ENCODE measurements around the gene CX3CR1.

Gene CX3CR1

DNA sequence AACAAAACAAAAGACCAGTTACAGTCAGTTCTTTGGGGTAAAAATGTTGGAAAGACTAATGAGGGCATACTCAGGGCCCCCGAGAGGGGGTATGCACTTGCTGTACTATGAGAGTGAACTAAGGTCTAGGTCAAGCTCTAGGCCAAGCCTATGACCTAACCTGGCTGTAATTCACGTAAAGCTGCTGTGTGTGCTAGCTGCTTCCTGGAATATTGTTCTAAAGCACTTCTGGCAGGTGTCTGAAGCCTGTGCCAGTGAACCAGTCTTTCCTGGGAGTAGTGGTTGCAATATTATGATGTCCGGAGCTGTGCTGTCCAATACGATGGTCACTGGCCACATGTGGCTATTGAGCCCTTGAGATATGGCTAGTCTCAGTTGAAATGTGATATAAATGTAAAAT is 13.1 kb upstream of the CX3CR1 start:
- no peak for DNase-seq (ENCODE audit: low read depth in 3 of 3, low spot score in 1 of 3)

DNA sequence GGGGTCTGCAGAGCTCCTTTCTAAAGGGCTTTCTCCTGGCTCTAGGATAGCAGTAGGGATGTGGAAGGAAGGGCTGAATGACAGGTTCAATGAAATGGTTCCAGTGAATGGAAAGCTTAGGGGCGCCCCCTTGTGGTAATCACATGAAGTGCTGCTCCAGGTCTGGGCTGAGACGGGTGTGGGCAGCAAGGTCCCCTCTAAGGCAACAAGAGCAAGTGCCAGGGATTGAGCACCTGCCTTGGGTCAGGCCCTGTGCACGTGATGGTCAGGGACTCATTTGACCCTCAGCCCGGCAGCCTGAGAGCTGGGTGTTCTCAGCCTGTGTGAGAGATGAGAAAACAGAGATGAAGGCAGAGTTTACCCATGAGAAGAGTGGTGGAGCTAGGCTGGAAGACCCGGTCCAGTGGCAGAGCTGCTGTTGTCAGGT is 12.1 kb upstream of the CX3CR1 start:
- DNase-seq (ENCODE audit: low read depth in 3 of 3, low spot score in 1 of 3) = peak; percentile 36 to 67 (median 50)

DNA sequence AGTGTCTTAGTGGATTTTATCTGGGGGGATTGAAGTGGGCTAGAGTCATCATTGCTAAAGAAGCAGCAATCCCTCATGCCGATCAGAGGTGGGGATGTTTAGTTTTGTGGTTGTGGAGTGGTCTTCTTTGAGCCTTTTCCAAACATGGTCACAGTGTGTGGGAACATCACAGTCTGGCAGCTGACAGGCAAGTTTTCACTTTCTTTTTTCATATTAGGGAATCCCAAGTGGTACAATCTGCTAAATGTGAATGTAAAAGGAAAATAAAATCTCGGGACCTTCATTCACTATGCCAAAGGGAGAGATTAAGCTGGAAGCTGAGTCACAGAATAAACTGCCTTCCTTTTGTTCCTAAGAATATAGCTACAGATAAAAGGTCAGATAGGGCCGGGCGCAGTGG is 10.4 kb upstream of the CX3CR1 start:
- no peak for DNase-seq (ENCODE audit: low read depth in 3 of 3, low spot score in 1 of 3)

DNA sequence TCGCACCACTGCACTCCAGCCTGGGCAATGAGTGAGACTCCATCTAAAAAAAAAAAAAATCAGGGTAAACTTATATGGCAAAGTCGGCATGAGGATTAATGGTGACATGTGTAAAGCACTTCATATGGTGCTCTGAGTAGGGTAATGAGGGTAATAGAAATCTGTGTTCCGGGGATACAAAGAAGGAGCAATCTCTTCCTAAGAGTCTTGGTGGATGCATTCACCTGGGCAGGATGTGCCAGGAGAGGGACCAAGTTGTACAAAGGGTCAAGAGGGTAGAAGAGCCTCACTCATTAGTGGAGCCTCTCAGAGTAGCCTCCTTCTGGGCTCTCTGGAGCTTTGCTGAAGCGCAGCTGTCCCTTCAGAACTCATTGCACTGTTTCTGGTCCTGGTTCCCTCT is 9.3 kb upstream of the CX3CR1 start:
- DNase-seq (ENCODE audit: low read depth in 3 of 3, low spot score in 1 of 3) = no peak

DNA sequence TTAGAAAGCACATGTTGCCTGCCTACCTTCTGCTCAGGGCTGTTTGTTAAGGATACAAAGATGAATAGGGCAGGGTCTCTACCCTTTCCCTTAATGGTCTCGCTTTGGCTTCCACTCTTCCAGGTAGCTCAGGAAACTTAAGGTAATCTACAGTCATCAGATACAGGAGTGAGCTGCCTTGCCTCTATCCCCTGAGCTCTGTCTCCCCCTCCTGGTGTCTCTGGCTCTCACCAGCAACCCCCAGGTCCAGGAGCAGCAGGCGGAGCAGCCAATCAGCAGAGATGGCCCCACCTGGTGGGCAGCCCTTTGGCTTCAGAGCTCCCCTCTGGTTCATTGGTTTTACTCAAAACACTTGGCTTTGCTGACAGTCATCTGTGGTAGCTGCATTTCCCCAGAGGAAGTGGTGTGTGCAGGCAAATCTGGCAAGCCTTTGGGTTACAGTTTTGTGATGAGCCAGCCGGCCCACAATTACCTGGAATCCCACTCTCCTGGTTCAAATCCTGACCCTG is 8.5 kb upstream of the CX3CR1 start:
- DNase-seq (ENCODE audit: low read depth in 3 of 3, low spot score in 1 of 3) = peak; percentile 54 to 65 (median 58)

DNA sequence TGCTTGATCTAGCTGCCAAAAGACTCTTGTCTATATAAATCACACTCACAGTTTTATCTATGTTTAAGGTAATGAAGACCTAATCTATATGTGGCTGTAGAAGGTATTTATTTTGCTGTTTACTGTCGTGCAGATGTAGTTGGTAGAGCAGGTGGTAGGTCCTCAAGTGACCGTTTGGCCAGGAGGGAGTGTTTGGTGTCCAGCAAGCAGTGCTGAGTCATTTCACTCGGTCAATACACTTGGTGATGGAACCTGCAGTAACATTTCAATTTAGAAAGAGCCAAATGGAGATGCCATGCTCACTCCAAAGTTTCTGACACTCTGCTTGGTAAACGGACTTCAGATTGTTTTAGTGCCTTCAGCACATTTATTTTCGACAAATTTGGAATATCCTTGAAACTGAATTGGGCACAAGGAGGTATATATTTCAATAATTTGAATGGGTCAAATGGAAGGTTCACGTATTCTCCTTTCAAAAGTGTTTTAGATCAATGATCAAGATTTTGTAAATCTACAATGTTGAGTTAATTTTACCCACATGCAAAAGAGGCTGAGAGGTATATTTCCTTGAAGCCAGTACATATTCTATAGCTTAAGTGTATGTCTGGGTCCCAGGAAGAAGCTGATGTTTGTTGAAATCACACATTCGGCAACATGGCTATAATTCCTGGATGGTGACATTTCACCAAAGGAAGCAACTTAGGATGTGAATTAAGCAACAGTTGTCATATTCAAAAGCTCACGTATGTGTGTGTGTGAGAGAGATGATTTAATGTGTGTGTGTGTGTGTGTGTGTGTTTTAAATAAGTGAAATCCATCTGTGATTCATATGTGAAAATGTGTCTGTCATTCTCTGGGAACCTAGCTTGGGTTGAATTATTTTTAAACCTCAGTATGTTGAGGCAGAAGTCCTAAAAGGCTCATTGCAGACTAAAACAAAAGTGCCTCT is 7.7 kb upstream of the CX3CR1 start:
- no peak for DNase-seq (ENCODE audit: low read depth in 3 of 3, low spot score in 1 of 3)

DNA sequence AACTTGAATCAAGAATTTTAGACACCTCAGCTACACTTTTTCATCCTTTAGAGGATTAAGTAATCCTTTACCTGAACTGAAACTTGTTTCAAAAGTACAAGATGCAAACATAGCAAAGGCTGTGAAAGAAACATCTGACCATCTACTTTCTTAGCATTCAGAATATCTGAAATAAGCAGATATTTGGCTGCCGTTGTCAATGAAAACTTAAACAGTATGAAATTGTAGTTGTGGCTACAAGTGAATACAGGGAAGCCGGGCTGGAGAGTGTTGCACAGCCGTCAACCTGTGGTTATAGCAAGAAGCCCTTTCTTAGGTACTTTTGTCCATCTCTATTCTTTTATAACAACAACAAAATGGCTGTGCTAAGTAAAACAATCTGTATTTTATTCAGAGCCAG is 6.9 kb upstream of the CX3CR1 start:
- DNase-seq (ENCODE audit: low read depth in 3 of 3, low spot score in 1 of 3) = no peak

DNA sequence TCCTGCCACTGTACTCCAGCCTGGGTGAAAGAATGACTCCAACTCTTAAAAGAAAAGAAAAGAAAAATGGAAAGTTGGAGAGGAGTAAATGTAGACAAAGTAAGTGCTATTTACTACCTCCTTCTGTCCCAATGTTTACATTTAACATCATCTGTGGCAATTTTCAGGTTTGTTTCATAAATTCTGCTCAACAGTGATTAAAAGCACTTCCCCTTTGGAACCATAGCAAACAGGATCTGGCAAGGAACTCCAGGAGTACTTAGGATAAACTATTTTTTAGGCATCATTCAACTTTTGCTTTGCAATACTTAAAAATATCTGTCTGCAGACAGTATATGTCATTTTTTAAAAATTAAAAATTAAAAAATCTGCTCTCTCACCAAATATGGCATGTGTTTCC is 5.5 kb upstream of the CX3CR1 start:
- DNase-seq (ENCODE audit: low read depth in 3 of 3, low spot score in 1 of 3) = no peak

DNA sequence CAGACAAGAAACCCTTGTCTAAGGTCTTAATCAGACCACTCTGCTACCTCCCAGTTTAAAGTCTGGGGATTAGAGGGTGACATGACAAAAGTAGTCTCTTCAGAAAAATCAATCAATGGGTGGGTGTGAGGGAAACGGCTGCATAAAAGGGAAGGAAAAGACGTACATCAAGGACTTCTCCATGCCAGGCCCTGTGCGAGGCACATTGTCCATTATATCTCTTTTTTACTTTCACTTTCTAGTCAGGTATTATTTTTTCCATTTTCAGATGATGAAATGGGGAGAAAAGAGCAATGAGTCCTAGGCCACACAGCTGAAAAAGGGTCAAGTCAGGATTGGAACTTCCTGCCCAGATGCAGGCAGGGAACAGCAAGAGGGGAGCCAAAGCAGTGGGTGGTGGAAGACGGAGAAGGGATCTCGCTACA is 4.6 kb upstream of the CX3CR1 start:
- DNase-seq (ENCODE audit: low read depth in 3 of 3, low spot score in 1 of 3) = no peak

DNA sequence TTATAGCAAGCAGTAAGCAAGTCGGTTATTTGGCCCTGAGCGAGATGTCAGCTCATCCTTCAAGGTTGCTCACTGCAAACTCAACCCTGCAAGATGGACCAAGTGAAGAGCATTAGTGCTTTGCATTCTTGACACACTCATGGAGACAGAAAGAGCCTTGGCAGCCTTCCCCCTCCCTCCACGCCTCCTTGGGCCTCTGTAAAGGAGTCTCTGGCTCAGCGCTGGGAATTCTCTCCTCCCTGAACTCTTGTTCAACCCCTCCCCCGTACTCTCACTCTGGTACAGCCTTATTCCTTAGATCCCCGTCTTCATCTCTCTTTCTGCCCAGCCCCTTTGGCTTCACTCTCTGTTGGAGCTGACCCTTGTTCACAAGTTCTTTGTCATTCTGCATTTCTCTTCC is 2.2 kb upstream of the CX3CR1 start:
- DNase-seq (ENCODE audit: low read depth in 3 of 3, low spot score in 1 of 3) = no peak

DNA sequence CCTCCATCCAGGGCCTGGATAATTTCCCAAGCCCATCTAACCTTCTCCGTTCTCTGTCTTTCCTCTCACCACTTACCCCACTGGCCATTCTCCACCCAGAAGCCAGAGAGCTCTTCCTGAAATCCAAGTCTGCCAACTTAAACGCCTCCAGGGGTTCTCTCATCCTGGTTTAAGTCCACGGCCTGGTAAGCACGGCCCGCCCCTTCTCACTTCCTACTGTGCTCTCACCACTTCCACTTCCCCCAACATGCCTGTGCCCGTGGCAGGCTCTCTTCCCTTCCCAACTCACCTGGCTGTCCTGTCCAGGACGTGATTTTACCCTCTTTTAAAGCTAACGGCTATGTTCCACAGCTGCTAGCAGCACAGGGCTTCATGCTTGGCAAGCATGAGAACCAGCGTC is 1.7 kb upstream of the CX3CR1 start:
- DNase-seq (ENCODE audit: low read depth in 3 of 3, low spot score in 1 of 3) = no peak

DNA sequence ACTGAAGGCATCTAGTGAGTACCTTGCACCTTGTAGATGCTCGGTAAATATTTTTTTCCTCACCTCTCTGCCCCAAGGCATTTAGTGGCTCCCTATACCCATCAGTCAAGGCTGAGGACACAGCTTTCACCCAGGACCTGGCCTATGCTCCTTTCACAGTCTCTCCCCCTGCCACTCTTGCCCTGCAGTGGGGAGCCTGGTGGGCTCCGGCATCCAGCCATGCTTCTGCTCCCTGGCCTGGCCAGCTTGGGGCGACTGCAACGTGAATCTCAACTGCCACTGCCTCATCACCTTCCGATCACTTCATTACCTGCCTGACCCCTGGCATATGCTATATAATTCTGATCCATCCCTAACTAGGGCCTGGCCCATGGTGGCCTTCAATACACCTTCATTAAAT is 735 bp upstream of the CX3CR1 start:
- DNase-seq (ENCODE audit: low read depth in 3 of 3, low spot score in 1 of 3) = no peak

DNA sequence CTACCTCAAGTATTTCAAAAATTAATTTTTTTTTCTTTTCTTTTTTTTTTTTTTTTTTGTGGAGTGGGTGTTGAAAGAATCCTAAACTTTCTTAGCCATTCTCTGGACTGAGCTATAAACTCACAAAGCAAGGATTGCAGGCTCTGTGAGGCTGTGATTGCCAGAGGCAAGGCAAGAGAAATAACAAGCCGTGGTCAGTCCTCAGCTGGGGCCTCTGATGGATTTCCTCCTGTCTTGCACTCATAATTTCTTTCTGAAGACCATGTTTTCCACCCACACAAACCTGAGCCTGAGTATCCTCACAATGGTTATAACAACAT is 1.3 kb downstream of the CX3CR1 start:
- no peak for DNase-seq (ENCODE audit: low read depth in 3 of 3, low spot score in 1 of 3)

DNA sequence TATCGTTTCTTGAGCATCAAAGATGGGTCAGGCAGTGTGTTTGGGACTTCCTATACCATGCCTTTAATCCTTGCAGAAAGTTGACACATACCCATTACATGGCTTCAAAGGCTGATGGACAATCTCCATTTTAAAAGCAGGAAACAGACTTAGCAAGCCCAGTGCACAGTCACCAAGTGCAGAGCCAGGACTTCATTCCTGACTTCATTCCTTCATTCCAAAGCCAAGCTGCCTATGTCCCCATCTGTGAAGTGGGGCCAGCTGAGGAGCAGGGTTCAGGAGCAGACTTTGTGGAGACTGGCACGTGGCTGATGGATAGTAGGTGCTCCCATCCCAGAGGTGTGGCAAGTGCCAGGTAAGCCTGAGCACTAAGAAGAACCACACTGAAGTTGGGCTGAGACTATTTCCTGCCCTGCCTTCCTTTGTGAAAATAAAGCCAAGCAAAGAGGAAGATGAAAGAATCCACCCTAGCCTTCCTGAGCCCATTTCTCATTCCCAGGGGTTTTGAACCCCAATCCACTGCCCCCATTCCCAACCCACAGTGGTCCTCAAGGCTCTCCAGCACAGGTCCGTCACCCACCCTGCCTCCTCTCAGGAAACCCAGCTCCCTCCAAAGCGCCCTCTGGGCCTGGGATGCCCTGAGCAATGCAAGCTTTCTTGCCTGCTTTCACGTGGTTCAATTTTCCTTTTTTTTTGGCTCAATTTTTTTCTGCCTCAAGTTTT is 1.8 kb downstream of the CX3CR1 start:
- DNase-seq (ENCODE audit: low read depth in 3 of 3, low spot score in 1 of 3) = no peak

DNA sequence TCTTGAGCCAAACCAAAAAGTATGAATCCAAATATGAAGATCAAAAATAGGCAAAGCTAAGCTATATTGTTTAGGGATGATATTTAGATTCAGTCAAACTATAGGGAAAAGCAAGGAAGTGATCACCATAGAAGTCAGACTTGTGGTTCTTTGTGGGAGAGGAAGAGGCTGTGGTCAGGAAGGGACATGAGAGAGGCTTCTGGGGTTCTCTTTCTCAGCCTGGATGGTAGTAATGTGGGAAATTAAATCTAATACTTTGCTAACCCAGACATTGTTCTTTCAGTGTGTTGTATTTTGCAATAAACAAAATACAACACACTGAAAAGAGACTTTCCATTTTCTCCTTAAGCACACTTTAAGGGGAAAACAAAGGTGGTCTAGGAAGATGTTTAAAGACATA is 3.1 kb downstream of the CX3CR1 start:
- no peak for DNase-seq (ENCODE audit: low read depth in 3 of 3, low spot score in 1 of 3)

DNA sequence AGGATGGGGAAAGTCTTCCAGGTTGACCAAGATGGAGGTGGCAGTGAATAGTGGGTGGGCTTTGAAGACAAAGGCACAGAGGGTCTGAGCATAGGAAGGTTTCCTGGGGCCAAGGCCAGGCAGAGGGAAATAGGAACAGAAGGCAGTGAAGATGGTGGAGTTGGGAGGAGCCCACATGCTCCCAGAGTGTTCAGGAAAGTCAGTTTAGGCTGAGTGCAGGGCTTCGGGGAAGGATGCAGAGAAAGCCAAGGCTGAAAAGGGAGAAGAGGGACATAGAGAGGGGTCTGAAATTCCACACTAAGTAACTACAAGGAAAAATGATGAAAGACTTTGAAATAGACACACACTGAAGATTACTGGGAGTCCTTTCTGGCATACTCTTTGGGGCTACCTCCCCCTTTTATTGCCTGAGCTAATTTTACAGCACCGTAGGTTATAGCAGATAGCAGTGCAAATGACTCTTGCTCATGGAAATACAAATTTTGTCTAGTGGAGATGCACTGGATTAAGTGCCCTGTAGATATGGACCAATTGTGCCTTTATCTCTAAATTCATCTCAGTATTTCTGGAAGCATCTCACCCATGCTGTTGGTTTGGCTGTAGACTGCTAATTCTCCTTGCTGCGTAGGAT is 3.8 kb downstream of the CX3CR1 start:
- DNase-seq (ENCODE audit: low read depth in 3 of 3, low spot score in 1 of 3) = no peak

DNA sequence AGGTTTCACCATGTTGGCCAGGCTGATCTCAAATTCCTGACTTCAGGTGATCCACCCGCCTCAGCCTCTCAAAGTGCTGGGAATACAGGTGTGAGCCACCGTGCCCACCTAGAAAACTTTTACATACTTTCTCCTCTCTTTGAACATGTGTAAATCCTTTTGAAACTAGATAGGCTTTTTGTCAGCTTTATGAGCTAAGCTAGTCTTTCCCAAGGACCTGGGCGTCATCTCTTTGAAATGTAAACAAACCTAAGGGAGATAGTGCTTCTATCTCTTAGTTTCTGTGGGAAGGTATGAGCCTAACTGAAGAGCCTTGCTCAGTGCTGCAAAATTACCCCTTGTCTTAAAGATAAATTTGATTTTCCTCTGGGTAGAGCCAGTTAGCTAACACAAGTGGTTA is 4.8 kb downstream of the CX3CR1 start:
- DNase-seq (ENCODE audit: low read depth in 3 of 3, low spot score in 1 of 3) = no peak

DNA sequence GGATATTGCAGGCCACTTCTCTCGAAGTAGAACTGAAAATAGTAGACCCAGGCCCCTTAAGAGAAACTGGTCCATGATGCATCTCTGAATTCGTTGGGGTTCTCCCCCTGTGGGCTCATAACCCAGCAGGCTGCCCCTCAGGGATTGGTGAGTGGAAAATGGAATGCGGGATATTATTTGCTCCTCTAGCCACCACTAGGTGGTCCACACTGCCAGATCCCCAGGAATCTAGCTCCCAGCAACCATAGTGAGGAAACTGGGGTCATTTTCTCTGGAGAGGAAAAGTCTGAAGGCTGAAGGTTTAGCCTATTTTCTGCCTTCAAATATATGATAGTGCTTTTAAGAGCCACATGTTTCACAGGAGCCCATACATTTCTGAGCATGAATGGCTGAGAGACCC is 6.7 kb downstream of the CX3CR1 start:
- no peak for DNase-seq (ENCODE audit: low read depth in 3 of 3, low spot score in 1 of 3)

DNA sequence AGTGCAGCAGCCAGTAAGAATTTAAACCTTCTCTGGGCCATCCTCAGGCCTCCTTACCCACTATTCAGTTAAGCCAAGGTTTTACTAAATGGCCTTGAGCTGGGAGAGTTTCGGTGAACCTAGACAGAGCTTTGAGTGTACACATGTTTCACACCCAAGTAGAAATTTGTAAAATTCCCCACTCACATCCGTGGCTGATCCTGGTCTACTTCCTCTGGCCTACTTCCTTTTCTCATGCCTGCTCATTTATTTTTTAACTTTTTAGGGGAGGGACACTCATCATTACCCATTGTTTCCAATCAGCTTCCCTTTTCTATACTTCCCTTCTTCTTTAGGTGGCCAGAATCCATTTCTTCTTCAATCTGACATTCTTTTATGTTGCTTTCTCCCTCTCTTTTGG is 7.6 kb downstream of the CX3CR1 start:
- no peak for DNase-seq (ENCODE audit: low read depth in 3 of 3, low spot score in 1 of 3)

DNA sequence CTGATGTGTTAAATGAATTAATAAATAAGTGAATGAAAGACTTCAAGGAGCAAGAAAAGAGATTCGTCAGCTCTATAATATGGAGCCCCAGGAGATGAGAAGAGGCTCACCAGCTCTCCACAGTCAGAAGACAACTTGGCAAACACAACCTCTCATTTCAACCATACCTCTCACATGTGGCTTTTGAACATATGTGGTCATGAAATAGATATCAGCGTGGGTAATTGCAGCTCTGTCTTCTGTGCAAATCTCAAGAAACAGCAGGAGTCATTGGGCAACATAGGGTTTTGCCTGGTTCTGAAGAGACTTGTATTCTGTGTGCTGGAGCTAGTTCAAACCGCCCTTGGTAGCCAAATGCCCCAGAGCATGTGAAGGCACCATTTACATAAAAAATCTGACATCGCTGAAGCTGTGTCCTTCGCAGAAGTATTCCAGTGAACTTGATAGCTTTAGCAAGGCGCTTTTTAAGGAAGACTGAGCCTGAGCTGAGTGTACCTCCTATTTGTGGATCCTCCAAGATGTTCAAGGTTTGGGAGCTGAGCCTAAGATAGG is 8.4 kb downstream of the CX3CR1 start:
- DNase-seq (ENCODE audit: low read depth in 3 of 3, low spot score in 1 of 3) = no peak

DNA sequence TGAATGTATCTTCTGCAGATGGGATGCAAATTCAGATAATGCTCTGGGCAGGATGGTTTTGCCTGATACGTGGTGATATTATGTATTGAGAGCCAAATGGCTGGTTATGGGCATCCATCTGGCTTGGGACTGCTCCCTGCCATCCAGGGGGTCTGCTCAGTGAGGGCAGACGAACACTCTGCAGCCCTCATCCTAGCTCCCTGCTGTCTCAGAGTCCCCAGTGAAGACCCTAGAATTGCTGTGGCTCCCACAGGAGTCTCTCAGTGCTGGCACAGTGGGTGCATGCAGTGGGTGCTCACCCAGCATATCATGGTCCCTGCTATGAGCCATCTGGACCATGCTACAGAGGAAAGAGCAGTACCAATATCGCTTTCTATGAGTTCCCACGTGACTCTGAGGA is 10.3 kb downstream of the CX3CR1 start:
- DNase-seq (ENCODE audit: low read depth in 3 of 3, low spot score in 1 of 3) = no peak

DNA sequence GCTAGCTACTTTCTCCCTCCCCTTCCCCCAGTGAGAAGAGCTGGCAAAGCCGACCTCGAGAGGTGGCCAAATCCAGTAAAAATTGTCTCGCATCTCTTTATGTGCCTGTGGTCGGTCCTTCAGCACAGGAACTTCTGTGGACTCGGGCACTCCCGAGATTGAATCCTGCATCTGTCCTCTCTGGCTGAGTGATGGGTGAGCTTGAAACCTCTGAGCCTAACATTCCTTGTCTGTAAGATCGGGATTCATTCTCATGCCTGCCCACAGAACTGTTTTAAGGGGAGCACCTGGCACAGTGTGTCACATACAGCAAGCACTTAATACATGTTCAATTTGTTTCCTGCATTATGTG is 11.3 kb downstream of the CX3CR1 start:
- DNase-seq (ENCODE audit: low read depth in 3 of 3, low spot score in 1 of 3) = no peak
